Right atrium auricular region (tissue), 2 donors: Measurements from ENCODE around the gene SND1. TPM values are rescaled to one million over a fixed set of nuclear protein-coding genes. Genes with fewer than 3 reads are reported as not detected.

Experiments used
- DNase-seq: peaks from one replicate; pipeline ENCODE4 v3.0.0-alpha.2; 2019; ENCODE audit warnings: low spot score
- H3K27ac ChIP-seq, 2 donors: fragments of 200-600 bp; sonication (generic); 1 replicate in 1 of 2; 2 replicates in 1 of 2; pipeline ENCODE4 v1.5.1; 2016 to 2019
- H3K27me3 ChIP-seq, 2 donors: fragments of 200-600 bp; sonication (generic); one replicate each; pipeline versions ENCODE4 v1.5.1 to v1.6.0; 2017 to 2019
- H3K36me3 ChIP-seq: fragments of 200-600 bp; sonication (generic); one replicate; pipeline ENCODE4 v1.5.1; 2016
- H3K4me1 ChIP-seq, 2 donors: fragments of 200-600 bp; sonication (generic); one replicate each; pipeline versions ENCODE4 v1.5.1 to v1.6.0; 2017 to 2019
- H3K4me3 ChIP-seq, 2 donors: fragments of 200-600 bp; sonication (generic); 1 replicate in 1 of 2; 2 replicates in 1 of 2; pipeline ENCODE4 v1.5.1; 2017 to 2019; ENCODE audit warnings: mild to moderate bottlenecking in 1 of 2, moderate library complexity in 1 of 2
- H3K9me3 ChIP-seq, 2 donors: fragments of 200-600 bp; sonication (generic); one replicate each; pipeline ENCODE4 v1.5.1; 2019
- total RNA-seq, 2 donors: library from RNA; depleted of rRNA; stranded (reverse); fragments of >200 nt; gene quantifications; one replicate each; pipeline ENCODE4 v1.1.0, GENCODE V29; 2016
- TF ChIP-seq, protein P1 (sequence below), 2 donors: fragments of 200-600 bp; sonication (generic); IDR thresholded peaks; one replicate each; pipeline ENCODE4 v1.5.1; 2019; ENCODE audit warnings: antibody characterized with exemption in 2 of 2

The SND1 gene
- total RNA-seq, 2 donors from 2014 or later = 69.4 to 77.6 TPM

- Histone ChIP-seq H3K4me1 (no peaks in the 10 kb centered on the region), H3K27ac (no peak overlapping the region), H3K9me3 (no peaks in the 10 kb centered on the region), H3K4me3 (no peak overlapping the region), H3K36me3 (no peaks in the 10 kb centered on the region), H3K27me3 (no peaks in the 10 kb centered on the region)
- no peak for DNase-seq
- TF ChIP-seq, protein P1, sequence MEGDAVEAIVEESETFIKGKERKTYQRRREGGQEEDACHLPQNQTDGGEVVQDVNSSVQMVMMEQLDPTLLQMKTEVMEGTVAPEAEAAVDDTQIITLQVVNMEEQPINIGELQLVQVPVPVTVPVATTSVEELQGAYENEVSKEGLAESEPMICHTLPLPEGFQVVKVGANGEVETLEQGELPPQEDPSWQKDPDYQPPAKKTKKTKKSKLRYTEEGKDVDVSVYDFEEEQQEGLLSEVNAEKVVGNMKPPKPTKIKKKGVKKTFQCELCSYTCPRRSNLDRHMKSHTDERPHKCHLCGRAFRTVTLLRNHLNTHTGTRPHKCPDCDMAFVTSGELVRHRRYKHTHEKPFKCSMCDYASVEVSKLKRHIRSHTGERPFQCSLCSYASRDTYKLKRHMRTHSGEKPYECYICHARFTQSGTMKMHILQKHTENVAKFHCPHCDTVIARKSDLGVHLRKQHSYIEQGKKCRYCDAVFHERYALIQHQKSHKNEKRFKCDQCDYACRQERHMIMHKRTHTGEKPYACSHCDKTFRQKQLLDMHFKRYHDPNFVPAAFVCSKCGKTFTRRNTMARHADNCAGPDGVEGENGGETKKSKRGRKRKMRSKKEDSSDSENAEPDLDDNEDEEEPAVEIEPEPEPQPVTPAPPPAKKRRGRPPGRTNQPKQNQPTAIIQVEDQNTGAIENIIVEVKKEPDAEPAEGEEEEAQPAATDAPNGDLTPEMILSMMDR (IDR thresholded peaks at IDR 0.05) = no peak
Measured at GRCh38 chr7:128041203-128041602, 389.2 kb downstream of the SND1 start.

DNA sequence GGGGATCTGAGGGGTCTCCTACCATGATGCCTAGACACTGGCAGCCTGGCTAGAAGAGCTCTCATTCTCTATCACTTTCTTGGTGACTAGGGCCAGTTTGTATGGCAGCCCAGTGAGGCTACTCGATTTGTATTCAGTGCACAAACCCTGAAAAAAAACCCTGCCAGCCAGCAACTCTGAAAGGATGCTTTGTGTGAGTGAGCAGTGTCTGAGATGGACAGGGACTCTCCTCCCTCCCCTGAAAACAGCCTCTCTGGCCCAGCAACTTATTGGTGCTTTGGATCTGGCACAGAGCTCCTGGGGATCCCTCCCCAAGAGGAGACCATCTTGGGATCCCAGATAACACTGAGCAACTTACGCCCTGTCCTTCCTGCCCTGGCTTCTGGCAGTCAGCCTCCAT is 390.0 kb downstream of the SND1 start:
- H3K27ac ChIP-seq = no peak overlapping the region
- H3K4me3 ChIP-seq = no peak overlapping the region
- H3K4me1 ChIP-seq = no peaks in the 10 kb centered on the region
- H3K9me3 ChIP-seq = no peaks in the 10 kb centered on the region
- TF ChIP-seq, protein P1 (IDR thresholded peaks at IDR 0.05) = no peak
- no peaks in the 10 kb centered on the region for H3K27me3 ChIP-seq
- DNase-seq = no peak
- no peaks in the 10 kb centered on the region for H3K36me3 ChIP-seq

- H3K27me3 ChIP-seq = no peaks in the 10 kb centered on the region
- DNase-seq = no peak
Measured at GRCh38 chr7:128044064-128044463, 392.1 kb downstream of the SND1 start.

GRCh38 chr7:128045158-128045557 is 393.2 kb downstream of the SND1 start:
- TF ChIP-seq, protein P1 (IDR thresholded peaks at IDR 0.05) = no peak
- no peaks in the 10 kb centered on the region for H3K9me3 ChIP-seq
- no peaks in the 10 kb centered on the region for H3K36me3 ChIP-seq

More at GRCh38 chr7:128044064-128044463, 392.1 kb downstream of the SND1 start:
- Histone ChIP-seq H3K36me3 (no peaks in the 10 kb centered on the region), H3K9me3 (no peaks in the 10 kb centered on the region), H3K27ac (no peak overlapping the region), H3K4me1 (no peaks in the 10 kb centered on the region), H3K4me3 (no peak overlapping the region)
- TF ChIP-seq, protein P1 (IDR thresholded peaks at IDR 0.05) = no peak

GRCh38 chr7:128045766-128046165 is 393.8 kb downstream of the SND1 start:
- no peak for DNase-seq
- H3K27me3 ChIP-seq = no peaks in the 10 kb centered on the region

More at GRCh38 chr7:128045158-128045557, 393.2 kb downstream of the SND1 start:
- Histone ChIP-seq H3K4me1 (no peaks in the 10 kb centered on the region), H3K27ac (no peak overlapping the region), H3K4me3 (no peak overlapping the region), H3K27me3 (no peaks in the 10 kb centered on the region)
- DNase-seq = no peak

DNA sequence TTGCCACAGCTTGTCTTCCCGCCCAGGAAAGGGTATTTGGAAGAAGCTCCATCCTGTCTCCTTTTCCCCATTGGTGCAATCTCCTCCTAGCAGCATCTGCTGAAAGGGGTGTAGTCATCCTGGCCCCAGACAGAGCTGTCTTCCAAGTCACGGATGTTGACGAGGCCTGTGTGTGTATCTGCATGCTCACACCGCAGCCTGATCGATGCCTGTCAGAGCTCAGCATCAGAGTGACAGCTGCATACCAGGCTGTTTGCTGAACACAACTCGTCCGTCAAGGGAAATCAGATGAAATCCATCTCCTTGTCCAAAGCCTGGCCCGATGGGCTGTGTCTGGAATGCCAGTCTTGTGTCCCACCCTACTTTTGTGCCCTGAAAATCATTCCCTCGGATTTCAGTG is 400.4 kb downstream of the SND1 start:
- Histone ChIP-seq H3K9me3 (no peaks in the 10 kb centered on the region), H3K27me3 (no peaks in the 10 kb centered on the region), H3K36me3 (no peaks in the 10 kb centered on the region), H3K27ac (no peak overlapping the region), H3K4me3 (no peak overlapping the region), H3K4me1 (peaks cover 0 to 6% of the 10 kb centered on the region in 2 donors)
- TF ChIP-seq, protein P1 (IDR thresholded peaks at IDR 0.05) = no peak
- DNase-seq = no peak

More at GRCh38 chr7:128045766-128046165, 393.8 kb downstream of the SND1 start:
- no peaks in the 10 kb centered on the region for H3K4me1 ChIP-seq
- H3K4me3 ChIP-seq = no peak overlapping the region
- H3K27ac ChIP-seq = no peak overlapping the region
- H3K9me3 ChIP-seq = no peaks in the 10 kb centered on the region
- TF ChIP-seq, protein P1 (IDR thresholded peaks at IDR 0.05) = no peak
- no peaks in the 10 kb centered on the region for H3K36me3 ChIP-seq
